Measurements from ENCODE around the gene CCNJ. TPM values are rescaled to one million over a fixed set of nuclear protein-coding genes. Genes with fewer than 3 reads are reported as not detected.

The CCNJ gene
- total RNA-seq, 2 donors from 2014 or later: 24.4 to 25.7 TPM

GRCh38 chr10:96074776-96075175, 31.4 kb downstream of the CCNJ start:
- Histone ChIP-seq H3K27ac (ENCODE audit: low read depth, low read length) (no peak overlapping the region), H3K4me3 (ENCODE audit: low read length) (no peak overlapping the region), H3K4me1 (ENCODE audit: control insufficient read depth, insufficient read depth, low read length) (peaks cover 2% of the 10 kb centered on the region), H3K9ac (ENCODE audit: extremely low read depth, low read length, poor library complexity, severe bottlenecking) (no peak overlapping the region), H3K36me3 (ENCODE audit: control insufficient read depth, insufficient read depth, low read length) (no peaks in the 10 kb centered on the region), H3K9me3 (ENCODE audit: control insufficient read depth, low read length) (no peaks in the 10 kb centered on the region), H3K27me3 (ENCODE audit: control insufficient read depth, insufficient read depth, low read length, poor library complexity, severe bottlenecking) (no peaks in the 10 kb centered on the region)
- Mint-ChIP-seq H3K27me3 (ENCODE audit: insufficient read depth) (no peaks in the 10 kb centered on the region), H3K4me3 (no peak overlapping the region), H3K27ac (no peak overlapping the region), H3K36me3 (ENCODE audit: low read depth) (no peaks in the 10 kb centered on the region), H3K9me3 (no peaks in the 10 kb centered on the region), H3K4me1 (peaks cover 20% of the 10 kb centered on the region)
- TF ChIP-seq CTCF (conservative IDR thresholded peaks at IDR 0.05): no peak
- 94% methylated on average over 2 of the region's 3 CpGs; no CpG with 5 or more reads in 1 of the 2 experiments for WGBS, 2 experiments (ENCODE audit: insufficient coverage in 1 of 2, insufficient read length in 1 of 2)
- no peak for DNase-seq

DNA sequence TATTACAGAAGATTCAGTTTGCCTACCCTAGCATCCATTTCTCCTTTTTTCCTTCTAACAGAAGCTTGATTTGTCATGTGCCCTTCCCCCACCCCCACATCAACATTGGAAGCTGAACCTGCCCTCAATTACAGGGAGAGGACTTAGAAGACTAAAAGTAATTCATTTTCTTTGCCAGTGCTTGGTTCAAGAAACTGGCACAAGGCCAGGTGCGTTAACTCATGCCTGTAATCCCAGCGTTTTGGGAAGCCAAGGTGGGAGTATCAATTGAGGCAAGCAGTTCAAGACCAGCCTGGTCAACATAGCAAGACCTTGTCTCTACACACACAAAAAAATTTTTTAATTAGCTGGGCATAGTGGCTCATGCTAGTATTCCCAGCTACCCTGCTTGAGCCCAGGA, 32.6 kb downstream of the CCNJ start:
- Mint-ChIP-seq H3K27me3 (ENCODE audit: insufficient read depth) (no peaks in the 10 kb centered on the region), H3K27ac (no peak overlapping the region), H3K36me3 (ENCODE audit: low read depth) (no peaks in the 10 kb centered on the region), H3K9me3 (no peaks in the 10 kb centered on the region), H3K4me1 (peaks cover 20% of the 10 kb centered on the region), H3K4me3 (no peak overlapping the region)
- Histone ChIP-seq H3K27ac (ENCODE audit: low read depth, low read length) (no peak overlapping the region), H3K4me3 (ENCODE audit: low read length) (no peak overlapping the region), H3K27me3 (ENCODE audit: control insufficient read depth, insufficient read depth, low read length, poor library complexity, severe bottlenecking) (no peaks in the 10 kb centered on the region), H3K9me3 (ENCODE audit: control insufficient read depth, low read length) (no peaks in the 10 kb centered on the region), H3K9ac (ENCODE audit: extremely low read depth, low read length, poor library complexity, severe bottlenecking) (no peak overlapping the region), H3K4me1 (ENCODE audit: control insufficient read depth, insufficient read depth, low read length) (peaks cover 2% of the 10 kb centered on the region), H3K36me3 (ENCODE audit: control insufficient read depth, insufficient read depth, low read length) (no peaks in the 10 kb centered on the region)
- 86 to 94% methylated on average over 2 of the region's 2 CpGs for WGBS, 2 experiments (ENCODE audit: insufficient coverage in 1 of 2, insufficient read length in 1 of 2)
- no peak for DNase-seq
- no peak for TF ChIP-seq CTCF (conservative IDR thresholded peaks at IDR 0.05)

GRCh38 chr10:96077156-96077555, 33.8 kb downstream of the CCNJ start:
- H3K9me3 ChIP-seq (ENCODE audit: control insufficient read depth, low read length): no peaks in the 10 kb centered on the region
- H3K27ac Mint-ChIP-seq: no peak overlapping the region
- H3K9me3 Mint-ChIP-seq: no peaks in the 10 kb centered on the region
- peaks cover 16% of the 10 kb centered on the region for H3K4me1 Mint-ChIP-seq
- H3K27me3 ChIP-seq (ENCODE audit: control insufficient read depth, insufficient read depth, low read length, poor library complexity, severe bottlenecking): no peaks in the 10 kb centered on the region
- 83% methylated on average over 2 of the region's 3 CpGs; no CpG with 5 or more reads in 1 of the 2 experiments for WGBS, 2 experiments (ENCODE audit: insufficient coverage in 1 of 2, insufficient read length in 1 of 2)
- DNase-seq: no peak
- no peaks in the 10 kb centered on the region for H3K36me3 Mint-ChIP-seq (ENCODE audit: low read depth)
- no peak overlapping the region for H3K4me3 ChIP-seq (ENCODE audit: low read length)
- no peak overlapping the region for H3K4me3 Mint-ChIP-seq
- H3K9ac ChIP-seq (ENCODE audit: extremely low read depth, low read length, poor library complexity, severe bottlenecking): no peak overlapping the region
- TF ChIP-seq CTCF (conservative IDR thresholded peaks at IDR 0.05): no peak
- H3K4me1 ChIP-seq (ENCODE audit: control insufficient read depth, insufficient read depth, low read length): peaks cover 2% of the 10 kb centered on the region
- H3K27ac ChIP-seq (ENCODE audit: low read depth, low read length): no peak overlapping the region
- no peaks in the 10 kb centered on the region for H3K36me3 ChIP-seq (ENCODE audit: control insufficient read depth, insufficient read depth, low read length)
- no peaks in the 10 kb centered on the region for H3K27me3 Mint-ChIP-seq (ENCODE audit: insufficient read depth)

Measured in endodermal cell (in vitro differentiated cells).